Glutamatergic neuron (in vitro differentiated cells): ENCODE measurements around the gene SERP1. TPM values are rescaled to one million over a fixed set of nuclear protein-coding genes. Genes with fewer than 3 reads are reported as not detected.

Experiments
- DNase-seq: peaks from one replicate; pipeline ENCODE4 v3.0.0; 2022
- H3K27ac Mint-ChIP-seq: one replicate; pipeline ENCODE4 v1.8.0; 2020; ENCODE audit warnings: mild to moderate bottlenecking, mixed read lengths, inconsistent platforms; ENCODE audit not compliant: unreplicated experiment
- H3K27me3 Mint-ChIP-seq: one replicate; pipeline ENCODE4 v1.8.0; 2020; ENCODE audit warnings: mild to moderate bottlenecking, moderate library complexity, mixed read lengths, inconsistent platforms; ENCODE audit not compliant: unreplicated experiment
- H3K36me3 Mint-ChIP-seq: one replicate; pipeline ENCODE4 v1.8.0; 2020; ENCODE audit warnings: mild to moderate bottlenecking, mixed read lengths, inconsistent platforms; ENCODE audit not compliant: unreplicated experiment
- H3K4me1 Mint-ChIP-seq: one replicate; pipeline ENCODE4 v1.8.0; 2020; ENCODE audit warnings: mild to moderate bottlenecking, low read depth, mixed read lengths, inconsistent platforms; ENCODE audit not compliant: unreplicated experiment
- H3K4me3 Mint-ChIP-seq: one replicate; pipeline ENCODE4 v1.8.0; 2020; ENCODE audit warnings: mild to moderate bottlenecking, mixed read lengths, inconsistent platforms; ENCODE audit not compliant: unreplicated experiment
- H3K9me3 Mint-ChIP-seq: one replicate; pipeline ENCODE4 v1.8.0; 2020; ENCODE audit warnings: mild to moderate bottlenecking, moderate library complexity, mixed read lengths, inconsistent platforms; ENCODE audit not compliant: unreplicated experiment
- CTCF ChIP-seq: fragments of 200-600 bp; sonication (generic); IDR thresholded peaks from one replicate; pipeline ENCODE4 v1.5.0; 2021; ENCODE audit not compliant: partially characterized antibody, unreplicated experiment
- total RNA-seq: library from RNA; stranded (reverse); fragmentation: NEBNext Ultra II Directional; extraction: Animal tissue kit (Norgen Biotek cat#: 25700); gene quantifications from one replicate; pipeline ENCODE4 v1.2.1, GENCODE V29; 2021; ENCODE audit not compliant: unreplicated experiment

The SERP1 gene
- total RNA-seq, 1 donor from 2014 or later = 45.2 TPM

GRCh38 chr3:150528354-150528797, 17.9 kb downstream of the SERP1 start:
- TF ChIP-seq CTCF = peak; percentile 24
- no peaks in the 10 kb centered on the region for H3K36me3 Mint-ChIP-seq
- H3K4me1 Mint-ChIP-seq = no peaks in the 10 kb centered on the region
- no peak overlapping the region for H3K27ac Mint-ChIP-seq
- H3K4me3 Mint-ChIP-seq = no peak overlapping the region
- no peak for DNase-seq
- no peaks in the 10 kb centered on the region for H3K9me3 Mint-ChIP-seq
- H3K27me3 Mint-ChIP-seq = no peaks in the 10 kb centered on the region

GRCh38 chr3:150527464-150528255, 18.6 kb downstream of the SERP1 start:
- no peak overlapping the region for H3K4me3 Mint-ChIP-seq
- no peaks in the 10 kb centered on the region for H3K27me3 Mint-ChIP-seq
- no peak for TF ChIP-seq CTCF
- DNase-seq = no peak
- H3K4me1 Mint-ChIP-seq = no peaks in the 10 kb centered on the region
- no peaks in the 10 kb centered on the region for H3K9me3 Mint-ChIP-seq
- H3K27ac Mint-ChIP-seq = no peak overlapping the region
- no peaks in the 10 kb centered on the region for H3K36me3 Mint-ChIP-seq

- Mint-ChIP-seq H3K9me3 (peaks cover 2% of the 10 kb centered on the region), H3K36me3 (no peaks in the 10 kb centered on the region), H3K4me1 (no peaks in the 10 kb centered on the region), H3K4me3 (no peak overlapping the region), H3K27ac (no peak overlapping the region), H3K27me3 (no peaks in the 10 kb centered on the region)
- no peak for DNase-seq
- no peak for TF ChIP-seq CTCF
These were observed 22.8 kb downstream of the SERP1 start for GRCh38 chr3:150523538-150523937.

GRCh38 chr3:150521463-150521862, 24.8 kb downstream of the SERP1 start:
- H3K27ac Mint-ChIP-seq = peak overlapping the region; percentile 7

More at GRCh38 chr3:150521463-150521862, 24.8 kb downstream of the SERP1 start:
- TF ChIP-seq CTCF = no peak
- Mint-ChIP-seq H3K9me3 (peaks cover 6% of the 10 kb centered on the region), H3K27me3 (no peaks in the 10 kb centered on the region), H3K4me3 (no peak overlapping the region), H3K36me3 (no peaks in the 10 kb centered on the region), H3K4me1 (no peaks in the 10 kb centered on the region)
- no peak for DNase-seq
